ENCODE data around the gene XRCC3. TPM values are rescaled to one million over a fixed set of nuclear protein-coding genes. Genes with fewer than 3 reads are reported as not detected.

XRCC3 gene
- total RNA-seq, 4 donors from 2014 or later: 4.0 to 10.7 (median 6.2) TPM

DNA sequence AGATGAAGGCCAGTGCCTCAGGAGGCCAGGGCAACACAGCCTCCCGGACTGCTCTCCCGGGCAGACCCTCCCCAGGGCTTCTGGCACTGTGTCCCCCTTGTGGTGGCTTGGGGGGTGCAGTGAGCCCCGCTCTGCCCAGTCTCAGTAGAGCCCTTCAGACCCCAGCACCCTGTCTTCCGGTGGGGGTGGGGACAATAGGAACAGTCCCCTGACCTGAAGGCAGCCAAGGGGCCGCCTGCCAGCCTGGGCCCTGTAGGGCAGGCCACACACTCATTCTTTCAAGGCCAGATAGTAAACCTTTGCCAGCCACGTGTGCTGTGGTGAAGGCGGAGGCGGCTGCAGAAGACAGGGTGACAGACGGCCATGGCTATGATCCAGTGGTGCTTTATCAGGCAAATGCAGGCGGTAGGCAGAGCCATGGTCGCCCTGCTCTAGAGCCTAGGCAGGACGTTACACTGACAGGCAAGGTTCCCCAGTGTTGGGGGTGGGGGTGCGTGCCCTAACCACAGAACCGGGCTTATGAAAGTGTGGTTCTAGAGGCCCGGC is 15.3 kb upstream of the XRCC3 start:
- WGBS, 2 donors: 79 to 81% methylated on average over 15 of the region's 15 CpGs
- Histone ChIP-seq H3K27ac (peak overlapping the region in 1 of 4 donors; percentile 24), H3K4me1 (peaks cover 0 to 21% (median 0%) of the 10 kb centered on the region in 4 donors), H3K9me3 (no peaks in the 10 kb centered on the region), H3K4me3 (no peak overlapping the region), H3K36me3 (peaks cover 0 to 96% (median 21%) of the 10 kb centered on the region in 3 donors), H3K27me3 (no peaks in the 10 kb centered on the region)
- TF ChIP-seq POLR2A (IDR thresholded peaks at IDR 0.05) (no peak), EP300 (IDR thresholded peaks at IDR 0.05) (no peak)
- TF ChIP-seq, protein P1, sequence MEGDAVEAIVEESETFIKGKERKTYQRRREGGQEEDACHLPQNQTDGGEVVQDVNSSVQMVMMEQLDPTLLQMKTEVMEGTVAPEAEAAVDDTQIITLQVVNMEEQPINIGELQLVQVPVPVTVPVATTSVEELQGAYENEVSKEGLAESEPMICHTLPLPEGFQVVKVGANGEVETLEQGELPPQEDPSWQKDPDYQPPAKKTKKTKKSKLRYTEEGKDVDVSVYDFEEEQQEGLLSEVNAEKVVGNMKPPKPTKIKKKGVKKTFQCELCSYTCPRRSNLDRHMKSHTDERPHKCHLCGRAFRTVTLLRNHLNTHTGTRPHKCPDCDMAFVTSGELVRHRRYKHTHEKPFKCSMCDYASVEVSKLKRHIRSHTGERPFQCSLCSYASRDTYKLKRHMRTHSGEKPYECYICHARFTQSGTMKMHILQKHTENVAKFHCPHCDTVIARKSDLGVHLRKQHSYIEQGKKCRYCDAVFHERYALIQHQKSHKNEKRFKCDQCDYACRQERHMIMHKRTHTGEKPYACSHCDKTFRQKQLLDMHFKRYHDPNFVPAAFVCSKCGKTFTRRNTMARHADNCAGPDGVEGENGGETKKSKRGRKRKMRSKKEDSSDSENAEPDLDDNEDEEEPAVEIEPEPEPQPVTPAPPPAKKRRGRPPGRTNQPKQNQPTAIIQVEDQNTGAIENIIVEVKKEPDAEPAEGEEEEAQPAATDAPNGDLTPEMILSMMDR (IDR thresholded peaks at IDR 0.05): peak in 1 of 5 experiments; percentile 11
- no peak for DNase-seq (ENCODE audit: low spot score in 2 of 2)

DNA sequence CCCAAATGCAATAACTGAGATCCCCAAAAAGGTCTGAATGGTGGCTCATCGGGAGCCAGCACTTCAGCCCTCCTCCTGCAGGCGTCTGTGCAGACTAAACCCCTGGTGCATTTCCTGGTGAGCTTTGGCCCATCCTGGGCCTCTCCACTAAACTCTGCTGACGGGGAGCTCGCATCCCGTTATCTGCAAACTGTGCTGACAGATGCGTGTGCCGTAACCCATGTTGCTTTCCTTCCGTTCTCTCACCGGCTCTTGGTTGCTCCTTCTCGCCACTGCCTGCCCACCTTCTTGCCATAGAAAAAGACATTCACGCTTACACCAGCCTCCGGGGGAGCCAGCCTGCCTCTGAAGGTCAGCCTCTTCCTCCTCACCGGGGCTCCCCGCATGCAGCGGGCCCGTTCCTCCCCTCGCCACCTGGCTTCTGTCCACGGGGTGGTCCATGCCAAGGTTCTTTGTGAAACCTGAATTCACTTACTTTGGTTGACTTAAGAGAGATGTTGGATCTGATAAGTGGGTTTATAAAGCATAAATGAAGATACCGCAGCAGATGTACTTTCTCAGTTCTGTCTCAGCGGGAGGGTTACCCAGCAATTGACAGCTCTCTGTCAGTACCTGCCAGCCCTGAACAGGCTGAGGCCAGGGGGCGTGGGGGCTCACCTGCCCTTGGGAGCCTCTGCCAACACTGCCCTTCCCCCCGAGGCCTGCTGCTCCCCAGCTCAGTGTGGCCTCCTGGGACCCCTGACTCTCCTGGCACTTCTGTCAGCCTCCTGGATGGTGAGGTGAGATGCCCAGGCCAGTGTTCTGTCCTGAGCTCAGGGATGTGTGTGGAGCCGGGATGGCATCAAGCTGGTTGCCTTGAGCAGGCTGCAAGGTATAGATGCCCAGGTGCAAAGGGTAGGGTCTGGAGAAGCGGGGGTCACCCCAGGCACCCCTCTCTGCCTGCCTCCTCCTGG is 14.5 kb upstream of the XRCC3 start:
- Histone ChIP-seq H3K36me3 (peaks cover 0 to 88% (median 21%) of the 10 kb centered on the region in 3 donors), H3K9me3 (no peaks in the 10 kb centered on the region), H3K27ac (peak overlapping the region in 1 of 4 donors; percentile 24), H3K4me1 (peaks cover 0 to 21% (median under 1%) of the 10 kb centered on the region in 4 donors), H3K27me3 (no peaks in the 10 kb centered on the region), H3K4me3 (no peak overlapping the region)
- TF ChIP-seq EP300 (IDR thresholded peaks at IDR 0.05) (no peak), POLR2A (IDR thresholded peaks at IDR 0.05) (no peak)
- TF ChIP-seq, protein P1 (IDR thresholded peaks at IDR 0.05): no peak
- 87 to 88% methylated on average over 22 to 24 of the region's 24 CpGs for WGBS, 2 donors
- DNase-seq (ENCODE audit: low spot score in 2 of 2): no peak

DNA sequence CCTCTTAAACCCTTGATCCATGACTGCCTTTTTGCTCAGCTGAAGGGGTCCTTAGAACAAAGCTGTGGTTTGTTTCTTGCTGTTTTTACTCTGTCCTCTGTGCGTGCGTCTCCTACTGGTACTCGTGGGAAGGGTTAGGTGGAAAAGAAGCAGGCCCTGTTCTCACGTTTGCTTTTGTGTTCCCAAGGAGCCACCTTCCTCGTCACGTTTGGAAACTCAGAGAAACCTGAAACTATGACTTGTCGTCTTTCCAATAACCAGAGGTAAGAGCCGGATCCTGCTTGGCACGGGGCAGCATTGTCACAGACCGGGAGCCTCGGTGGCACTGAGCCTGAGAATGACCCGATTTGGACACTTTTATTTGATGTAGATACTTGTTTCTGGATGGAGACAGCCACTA is 13.5 kb upstream of the XRCC3 start:
- Histone ChIP-seq H3K4me1 (peaks cover 0 to 26% (median 11%) of the 10 kb centered on the region in 4 donors), H3K27ac (peak overlapping the region in 1 of 4 donors; percentile 29), H3K36me3 (peaks cover 0 to 78% (median 21%) of the 10 kb centered on the region in 3 donors), H3K4me3 (no peak overlapping the region), H3K27me3 (no peaks in the 10 kb centered on the region), H3K9me3 (no peaks in the 10 kb centered on the region)
- WGBS, 2 donors: 72 to 76% methylated on average over 12 of the region's 12 CpGs
- no peak for TF ChIP-seq EP300 (IDR thresholded peaks at IDR 0.05)
- TF ChIP-seq, protein P1 (IDR thresholded peaks at IDR 0.05): no peak
- no peak for TF ChIP-seq POLR2A (IDR thresholded peaks at IDR 0.05)
- DNase-seq (ENCODE audit: low spot score in 2 of 2): no peak

DNA sequence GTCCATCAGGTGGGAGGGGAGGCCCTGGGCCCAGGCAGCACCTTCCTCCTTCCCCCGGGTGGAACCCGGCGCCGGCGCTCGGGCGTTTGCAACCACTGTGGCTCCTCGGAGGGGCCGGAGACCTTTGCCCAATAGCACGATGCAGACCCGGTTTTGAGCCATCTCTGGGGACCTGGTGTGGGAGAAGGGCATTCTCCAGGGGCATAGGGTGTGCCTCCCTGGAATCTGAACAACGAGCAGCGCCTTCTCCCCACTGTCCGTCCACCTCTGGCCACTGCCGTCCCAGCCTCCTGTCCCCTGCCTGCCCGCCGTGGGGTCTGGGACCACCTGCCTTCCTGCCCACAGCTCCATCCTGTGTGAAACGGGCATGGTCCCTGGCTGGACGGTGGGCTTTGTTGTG is 12.9 kb upstream of the XRCC3 start:
- 74 to 78% methylated on average over 19 of the region's 19 CpGs for WGBS, 2 donors
- DNase-seq (ENCODE audit: low spot score in 2 of 2): no peak
- Histone ChIP-seq H3K27ac (peak overlapping the region in 1 of 4 donors; percentile 29), H3K9me3 (no peaks in the 10 kb centered on the region), H3K27me3 (no peaks in the 10 kb centered on the region), H3K4me1 (peaks cover 0 to 32% (median 17%) of the 10 kb centered on the region in 4 donors), H3K36me3 (peaks cover 0 to 72% (median 19%) of the 10 kb centered on the region in 3 donors), H3K4me3 (no peak overlapping the region)
- TF ChIP-seq, protein P1 (IDR thresholded peaks at IDR 0.05): no peak
- no peak for TF ChIP-seq POLR2A (IDR thresholded peaks at IDR 0.05)
- no peak for TF ChIP-seq EP300 (IDR thresholded peaks at IDR 0.05)
